Progenitor cell of endocrine pancreas (in vitro differentiated cells): ENCODE data around the gene ALDOA. TPM values are rescaled to one million over a fixed set of nuclear protein-coding genes. Genes with fewer than 3 reads are reported as not detected.

ENCODE experiments used
- DNase-seq: peaks from one replicate; pipeline ENCODE4 v3.0.0; 2021; ENCODE audit warnings: low spot score; ENCODE audit not compliant: unreplicated experiment
- H3K27ac Mint-ChIP-seq: 2 replicates; pipeline ENCODE4 v1.8.0; 2021; ENCODE audit warnings: mild to moderate bottlenecking, moderate library complexity, mixed read lengths
- H3K27me3 Mint-ChIP-seq: 2 replicates; pipeline ENCODE4 v1.8.0; 2021; ENCODE audit warnings: mixed read lengths
- H3K36me3 Mint-ChIP-seq: 2 replicates; pipeline ENCODE4 v1.8.0; 2022; ENCODE audit warnings: mixed read lengths; ENCODE audit not compliant: insufficient read depth
- H3K4me1 Mint-ChIP-seq: 2 replicates; pipeline ENCODE4 v1.8.0; 2021; ENCODE audit warnings: low read depth, mixed read lengths
- H3K4me3 Mint-ChIP-seq: 2 replicates; pipeline ENCODE4 v1.8.0; 2021; ENCODE audit warnings: low read depth, mild to moderate bottlenecking, moderate library complexity, mixed read lengths
- H3K9me3 Mint-ChIP-seq: 2 replicates; pipeline ENCODE4 v1.8.0; 2021; ENCODE audit warnings: low read depth, mixed read lengths
- CTCF ChIP-seq: fragments of 200-600 bp; sonication (generic); IDR thresholded peaks from one replicate; pipeline ENCODE4 v1.5.0; 2021; ENCODE audit warnings: antibody characterized with exemption, mild to moderate bottlenecking; ENCODE audit not compliant: unreplicated experiment
- total RNA-seq: library from RNA; stranded (reverse); gene quantifications from 2 replicates; pipeline ENCODE4 v1.2.1, GENCODE V29; 2021

Gene ALDOA
- total RNA-seq, 1 donor from 2014 or later, result 273 TPM

- Mint-ChIP-seq H3K4me3 (no peak overlapping the region), H3K27ac (peak overlapping the region; percentile 16), H3K27me3 (no peaks in the 10 kb centered on the region), H3K9me3 (no peaks in the 10 kb centered on the region), H3K4me1 (peaks cover 8% of the 10 kb centered on the region), H3K36me3 (peaks cover 20% of the 10 kb centered on the region)
- no peak for DNase-seq
- TF ChIP-seq CTCF, result no peak
These were observed 4.9 kb downstream of the ALDOA start for GRCh38 chr16:30070490-30070889.

GRCh38 chr16:30075503-30076275 lies 10.1 kb downstream of the ALDOA start, which contains the start of gene PPP4C:
Gene PPP4C (plus strand): TSS chr16:30075994. CDS start chr16:30076378, 384 bp downstream.
- Mint-ChIP-seq H3K36me3 (peaks cover 12% of the 10 kb centered on the region), H3K27ac (peak within 1 kb of the TSS; percentile 94)

GRCh38 chr16:30076276-30076791 lies 10.8 kb downstream of the ALDOA start:
- TF ChIP-seq CTCF, result no peak
- Mint-ChIP-seq H3K4me1 (peaks cover 15% of the 10 kb centered on the region), H3K36me3 (peaks cover 9% of the 10 kb centered on the region), H3K27ac (peak overlapping the region; percentile 91), H3K4me3 (peak overlapping the region; percentile 92), H3K9me3 (no peaks in the 10 kb centered on the region), H3K27me3 (no peaks in the 10 kb centered on the region)
- DNase-seq, result no peak

More at GRCh38 chr16:30075503-30076275, 10.1 kb downstream of the ALDOA start, which contains the start of gene PPP4C:
- Mint-ChIP-seq H3K4me3 (peak within 1 kb of the TSS; percentile 92), H3K4me1 (peaks cover 15% of the 10 kb centered on the region), H3K27me3 (no peaks in the 10 kb centered on the region), H3K9me3 (no peaks in the 10 kb centered on the region)
- peak; percentile 78 for DNase-seq
- TF ChIP-seq CTCF, result peak; percentile 18

- Mint-ChIP-seq H3K36me3 (peaks cover 7% of the 10 kb centered on the region), H3K4me3 (peak overlapping the region; percentile 92), H3K27ac (no peak overlapping the region), H3K4me1 (peaks cover 15% of the 10 kb centered on the region), H3K27me3 (no peaks in the 10 kb centered on the region), H3K9me3 (no peaks in the 10 kb centered on the region)
- DNase-seq, result no peak
- TF ChIP-seq CTCF, result no peak
These were observed 12.1 kb downstream of the ALDOA start for GRCh38 chr16:30077656-30078055.

GRCh38 chr16:30078744-30079143 lies 13.2 kb downstream of the ALDOA start:
- no peak for TF ChIP-seq CTCF
- Mint-ChIP-seq H3K4me1 (peaks cover 15% of the 10 kb centered on the region), H3K27ac (no peak overlapping the region), H3K36me3 (peaks cover 10% of the 10 kb centered on the region), H3K4me3 (no peak overlapping the region), H3K9me3 (no peaks in the 10 kb centered on the region), H3K27me3 (no peaks in the 10 kb centered on the region)
- DNase-seq, result no peak
